Endometrial microvascular endothelial cells (primary cell): Measurements from ENCODE around the gene ALDH4A1. TPM values are rescaled to one million over a fixed set of nuclear protein-coding genes. Genes with fewer than 3 reads are reported as not detected.
"Not testable (repeated sequence)": the region's sequence is repeated elsewhere in the genome, so short reads cannot be mapped to it uniquely, and the experiment has no call there.

Experiments
- in situ Hi-C: cut with HindIII; loops from 2 replicates; pipeline ENCODE4 v1.10.0; 2017; ENCODE audit warnings: low sequenced_read_pairs, low pct_unique_long_range_greater_than_20kb; ENCODE audit errors: inconsistent ontology term
- total RNA-seq: library from RNA; depleted of rRNA; stranded (reverse); fragments of >200 nt; gene quantifications from one replicate; pipeline ENCODE4 v1.2.3, GENCODE V29; 2015; ENCODE audit errors: inconsistent ontology term

ALDH4A1 gene
- total RNA-seq, 1 donor from 2014 or later = 16.9 TPM

DNA sequence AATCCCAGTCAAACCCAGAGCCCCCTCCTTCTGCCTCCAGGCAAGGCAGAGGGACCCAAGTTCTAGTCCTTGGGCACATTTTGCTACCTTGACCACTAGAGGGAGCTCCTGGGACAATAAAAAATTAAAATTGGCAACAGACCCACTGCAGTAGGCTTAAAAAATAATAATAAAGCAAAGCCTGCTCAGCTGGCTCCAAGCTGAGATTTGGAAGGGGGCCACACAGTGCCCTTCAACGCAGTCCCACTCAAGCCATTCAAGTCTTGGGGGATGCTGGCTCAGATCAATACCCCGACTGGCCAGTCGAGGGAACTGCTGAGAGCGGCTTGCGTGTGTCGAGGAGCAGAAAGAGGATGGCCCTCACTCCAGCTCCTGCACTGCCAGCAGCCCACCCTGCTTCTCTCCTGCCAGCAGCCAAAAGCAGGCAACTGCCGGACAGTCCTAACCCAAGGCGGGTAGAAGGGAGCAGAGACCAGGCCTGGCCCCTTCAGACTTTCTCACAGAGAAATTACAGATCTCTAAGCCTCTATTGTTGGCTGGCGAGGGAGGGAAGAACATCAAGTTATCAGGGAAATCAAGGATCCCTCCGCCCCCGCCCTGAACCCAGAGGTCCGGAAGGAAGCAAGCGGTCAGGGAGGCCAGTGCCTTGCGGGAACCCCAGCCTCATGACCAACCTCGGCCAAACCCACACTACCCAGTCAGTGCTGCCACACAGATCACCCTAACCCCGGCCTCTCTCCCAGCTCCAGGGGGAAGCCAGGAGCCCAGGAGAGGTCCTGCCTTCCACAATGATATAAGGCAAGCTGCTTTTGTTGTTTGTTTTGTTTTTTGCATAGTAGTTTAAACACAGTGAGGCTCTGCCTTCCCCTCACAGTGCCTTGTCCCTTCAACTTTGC, 4.9 kb upstream of the ALDH4A1 start:
- in situ Hi-C loops = no loop called here

DNA sequence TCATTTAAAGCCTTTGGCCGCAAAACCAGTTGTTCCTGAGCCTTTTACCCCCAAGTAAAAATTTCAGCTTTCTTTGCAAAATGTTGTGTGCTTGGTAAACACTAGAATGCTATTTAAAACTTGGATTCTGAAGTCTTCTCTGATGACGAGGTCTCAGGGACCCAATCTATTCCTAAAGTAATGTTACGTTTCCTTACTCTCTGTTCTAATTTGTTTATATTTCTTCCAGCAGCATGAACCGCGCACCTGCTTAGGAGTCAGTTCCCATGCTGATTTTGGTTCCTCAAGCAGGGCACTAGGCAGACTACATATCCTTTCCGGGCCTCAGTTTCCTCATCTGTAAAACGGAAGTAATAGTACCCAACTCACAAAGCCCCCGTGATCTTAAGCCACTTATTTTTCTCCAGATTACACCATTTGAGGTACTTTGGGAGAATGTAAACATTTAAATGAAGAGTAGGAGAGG, 969 bp upstream of the ALDH4A1 start:
- in situ Hi-C loops = no loop called here

GRCh38 chr1:18901952-18902522, 318 bp downstream of the ALDH4A1 start:
- in situ Hi-C loops = no loop called here

GRCh38 chr1:18901147-18901951, 1.0 kb downstream of the ALDH4A1 start:
- in situ Hi-C loops = no loop called here

- in situ Hi-C loops = no loop called here
Measured at GRCh38 chr1:18900303-18900841, 2.0 kb downstream of the ALDH4A1 start.

DNA sequence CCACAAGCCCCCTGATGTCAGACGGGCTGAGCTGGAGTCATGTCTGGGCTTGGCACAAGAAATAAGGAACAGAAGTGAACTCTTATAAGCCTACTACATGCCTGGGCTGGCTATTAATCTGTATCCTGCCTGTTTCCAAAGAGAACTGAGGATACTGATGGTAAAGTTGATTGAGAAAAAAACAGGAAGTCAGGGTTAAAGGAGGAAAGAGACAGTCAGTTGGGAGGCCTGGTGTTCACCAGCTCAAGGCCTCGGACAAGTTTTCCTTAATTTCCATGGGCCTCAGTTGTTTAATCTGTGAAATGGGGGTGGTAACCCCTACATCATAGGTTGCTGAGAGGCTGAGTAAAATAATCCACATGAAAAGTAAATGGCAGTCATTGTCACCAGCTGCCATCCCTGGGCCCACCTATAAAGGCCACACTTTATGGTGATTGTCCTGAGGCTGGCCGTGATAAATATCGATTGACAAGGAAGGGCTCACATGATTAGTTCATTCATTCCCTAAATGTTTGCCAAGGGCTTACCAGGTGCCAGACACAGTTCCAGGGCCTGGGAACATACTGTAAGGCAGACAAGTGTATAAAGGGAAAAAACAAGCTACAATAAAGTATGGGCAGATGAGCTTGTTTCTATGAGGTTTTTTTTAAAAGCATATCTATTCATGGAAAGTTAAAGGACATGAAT, 2.8 kb downstream of the ALDH4A1 start:
- in situ Hi-C loops = no loop called here

DNA sequence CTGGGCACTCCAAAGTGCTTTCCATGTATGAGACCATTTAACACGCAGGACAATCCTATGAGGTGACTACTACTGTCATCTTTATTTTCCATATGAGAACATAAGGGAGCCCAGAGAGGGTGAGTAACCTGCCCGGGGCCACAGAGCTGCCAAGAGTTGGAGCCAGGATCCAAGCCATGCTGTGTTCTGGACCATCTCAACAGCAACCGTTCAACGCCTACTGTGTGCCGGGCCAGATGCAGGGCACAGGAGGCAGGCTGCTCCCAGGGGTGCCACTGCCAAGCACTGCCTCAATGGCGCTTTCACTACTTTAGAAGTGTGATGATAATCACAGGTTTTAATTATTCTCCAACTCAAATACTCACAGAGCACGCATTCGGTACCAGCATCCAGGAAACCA, 3.8 kb downstream of the ALDH4A1 start:
- in situ Hi-C loops = no loop called here

DNA sequence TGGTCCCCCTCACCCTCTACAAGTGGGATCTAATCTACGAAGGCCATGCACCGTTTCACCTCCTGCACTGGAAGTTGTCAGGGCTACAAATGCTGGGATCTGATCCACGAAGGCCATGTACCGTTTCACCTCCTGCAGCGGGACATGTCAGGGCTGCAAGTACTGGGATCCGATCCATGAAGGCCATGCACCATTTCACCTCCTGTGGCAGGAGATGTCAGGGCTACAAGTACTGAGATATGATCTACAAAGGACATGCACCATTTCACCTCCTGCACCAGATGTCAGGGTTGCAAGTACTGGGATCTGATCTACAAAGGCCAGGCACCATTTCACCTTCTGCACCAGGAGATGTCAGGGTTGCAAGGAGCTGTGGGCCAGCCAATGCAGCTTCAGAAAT, 7.0 kb downstream of the ALDH4A1 start:
- in situ Hi-C loops = no loop called here

GRCh38 chr1:18893120-18893519, 9.2 kb downstream of the ALDH4A1 start:
- in situ Hi-C loops = no loop called here

- in situ Hi-C loops = not testable (repeated sequence)
Measured at GRCh38 chr1:18891858-18892257, 10.5 kb downstream of the ALDH4A1 start.

DNA sequence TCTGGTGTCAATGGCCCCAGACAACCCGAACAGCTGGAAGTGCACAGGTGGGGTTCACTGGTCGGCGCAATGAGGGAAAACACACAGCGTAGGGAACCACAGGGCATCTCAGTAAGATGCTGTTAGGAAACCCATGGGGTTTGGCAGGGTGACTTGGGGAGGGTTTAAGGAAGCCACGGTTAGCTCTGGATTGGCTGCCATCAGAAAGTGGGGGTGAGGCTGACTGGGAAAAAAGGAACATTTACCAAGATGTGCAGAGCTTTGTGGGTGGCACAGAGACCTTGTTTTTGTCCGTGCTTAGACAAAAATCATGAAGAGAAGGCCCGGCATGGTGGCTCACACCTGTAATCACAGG, 11.0 kb downstream of the ALDH4A1 start:
- in situ Hi-C loops = no loop called here

GRCh38 chr1:18890706-18891425, 11.5 kb downstream of the ALDH4A1 start:
- in situ Hi-C loops = no loop called here

DNA sequence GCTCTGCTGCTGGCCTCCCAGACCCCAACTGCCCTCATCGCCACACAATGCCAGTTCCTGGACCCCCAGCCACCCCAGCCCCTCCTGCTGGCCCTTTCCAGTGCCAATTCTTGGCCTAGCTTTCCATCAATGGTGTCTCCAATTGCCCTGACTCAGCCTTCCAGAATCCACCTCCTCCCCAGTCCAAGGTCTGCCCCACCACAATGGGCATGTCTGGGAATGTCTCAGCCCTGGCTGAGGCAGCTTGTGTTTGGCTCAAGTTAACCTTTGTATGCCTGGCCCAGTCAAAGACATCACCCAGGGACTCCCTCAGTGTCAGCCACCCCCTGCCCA, 16.4 kb downstream of the ALDH4A1 start:
- in situ Hi-C loops = no loop called here

DNA sequence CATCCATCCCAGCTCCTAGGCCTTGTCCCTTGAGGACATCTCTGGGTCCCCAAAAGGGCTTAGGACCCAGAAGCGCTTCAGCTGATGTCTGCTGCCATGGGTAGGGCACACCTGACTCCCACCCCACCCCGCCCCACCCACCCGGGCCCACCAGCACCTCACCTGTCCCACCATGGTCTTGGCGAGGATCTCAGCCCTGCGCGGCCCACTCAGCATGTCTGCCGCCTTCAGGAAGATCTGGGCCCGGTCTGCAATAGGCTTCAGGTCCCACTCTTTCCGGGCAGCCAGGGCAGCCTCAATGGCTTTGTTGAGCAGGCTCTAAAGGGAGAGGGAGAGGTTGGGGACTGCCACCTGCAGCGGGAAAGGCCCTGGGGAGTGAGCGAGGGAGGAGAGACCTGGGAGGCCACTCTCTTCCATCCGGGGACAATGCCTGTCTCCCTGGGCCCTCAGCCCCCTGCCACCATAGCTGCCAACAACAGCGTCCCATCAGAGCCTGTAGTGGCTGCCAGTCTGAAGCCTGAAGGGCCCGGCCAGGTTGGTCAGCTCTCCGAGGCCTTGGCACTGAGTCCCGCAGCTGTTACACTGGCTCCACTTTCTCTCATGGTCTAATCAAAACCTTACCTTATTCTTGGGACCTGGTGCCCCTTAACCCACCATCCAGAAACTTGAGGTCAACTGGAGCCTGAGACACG, 16.9 kb downstream of the ALDH4A1 start:
- in situ Hi-C loops = no loop called here

DNA sequence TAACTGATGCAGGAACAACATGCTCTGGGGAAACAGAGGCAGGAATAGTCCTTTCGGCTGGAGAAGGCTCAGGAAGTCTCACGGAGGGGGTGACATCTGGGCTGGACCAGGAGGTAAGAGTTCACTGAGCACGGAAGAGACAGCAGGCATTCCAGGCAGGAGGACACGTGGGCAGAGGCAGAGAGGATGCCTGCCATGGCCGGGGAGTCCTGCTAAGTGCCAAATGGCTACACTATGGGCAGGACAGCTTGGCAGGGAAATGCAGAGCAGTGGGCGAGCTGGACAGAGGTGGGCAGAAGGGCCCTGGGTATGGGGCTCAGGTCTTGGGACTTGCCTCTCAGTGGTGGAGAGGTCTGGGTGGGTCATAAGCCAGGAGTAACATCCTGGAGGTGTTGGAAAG, 17.6 kb downstream of the ALDH4A1 start:
- in situ Hi-C loops = no loop called here

- in situ Hi-C loops = no loop called here
Measured at GRCh38 chr1:18884419-18884717, 18.0 kb downstream of the ALDH4A1 start.

DNA sequence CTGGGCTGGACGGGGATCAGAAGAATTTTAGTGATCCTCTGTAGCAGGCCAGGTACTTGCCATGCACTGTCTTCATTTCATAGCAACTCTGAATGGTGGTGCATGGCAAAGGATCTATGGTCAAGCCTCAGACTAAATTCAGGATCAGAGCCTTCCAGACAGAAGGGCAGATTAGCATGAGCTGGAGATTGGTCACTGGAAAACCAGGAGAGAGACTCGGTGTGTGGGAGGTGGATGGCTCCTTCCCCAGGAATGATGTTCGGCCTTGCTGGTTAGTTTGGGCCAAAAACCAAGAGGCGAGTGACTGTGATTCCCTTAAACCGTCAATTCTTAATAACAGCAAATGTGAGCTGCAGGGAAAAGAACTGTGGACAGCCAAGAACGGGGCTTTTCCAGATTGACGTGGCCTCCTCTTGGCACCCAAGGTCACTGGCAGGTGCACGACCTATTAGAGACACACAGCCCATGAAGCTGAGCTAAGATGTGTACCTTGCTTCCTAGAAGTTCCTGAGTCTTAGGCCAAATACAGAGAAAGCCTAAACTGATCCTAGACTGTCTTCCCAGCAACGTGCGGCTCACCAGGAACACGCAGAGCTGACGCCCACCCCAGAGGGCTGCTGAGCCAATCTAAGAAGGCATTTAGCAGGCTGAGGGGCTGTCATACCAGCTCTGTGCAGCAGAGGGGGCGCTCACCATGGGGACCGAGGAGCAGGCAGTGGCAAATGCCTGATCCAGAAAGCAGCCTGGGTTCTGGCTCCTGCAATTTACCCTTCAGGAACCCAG, 18.5 kb downstream of the ALDH4A1 start:
- in situ Hi-C loops = no loop called here
